ENCODE measurements around the gene TBC1D32.
"Not testable (repeated sequence)": the region's sequence is repeated elsewhere in the genome, so short reads cannot be mapped to it uniquely, and the experiment has no call there.

The TBC1D32 gene

GRCh38 chr6:121222656-121223055, 111.6 kb downstream of the TBC1D32 start:
- no peak overlapping the region for H3K4me3 ChIP-seq (ENCODE audit: low read depth, low read length)
- no peak for DNase-seq (ENCODE audit: low read depth)
- TF ChIP-seq CTCF (IDR thresholded peaks at IDR 0.05; ENCODE audit: low read depth, low read length, missing control alignments), result no peak

- no peak for DNase-seq (ENCODE audit: low read depth)
- H3K4me3 ChIP-seq (ENCODE audit: low read depth, low read length), result no peak overlapping the region
- no peak for TF ChIP-seq CTCF (IDR thresholded peaks at IDR 0.05; ENCODE audit: low read depth, low read length, missing control alignments)
Observed at GRCh38 chr6:121216928-121217327, 117.4 kb downstream of the TBC1D32 start.

GRCh38 chr6:121213341-121213740, 120.9 kb downstream of the TBC1D32 start:
- not testable (repeated sequence) for H3K4me3 ChIP-seq (ENCODE audit: low read depth, low read length); DNase-seq (ENCODE audit: low read depth)

- DNase-seq (ENCODE audit: low read depth), result no peak
- no peak for TF ChIP-seq CTCF (IDR thresholded peaks at IDR 0.05; ENCODE audit: low read depth, low read length, missing control alignments)
- no peak overlapping the region for H3K4me3 ChIP-seq (ENCODE audit: low read depth, low read length)
Observed at GRCh38 chr6:121210943-121211342, 123.3 kb downstream of the TBC1D32 start.

GRCh38 chr6:121205569-121205968, 128.7 kb downstream of the TBC1D32 start:
- H3K4me3 ChIP-seq (ENCODE audit: low read depth, low read length), result no peak overlapping the region
- no peak for DNase-seq (ENCODE audit: low read depth)
- no peak for TF ChIP-seq CTCF (IDR thresholded peaks at IDR 0.05; ENCODE audit: low read depth, low read length, missing control alignments)

GRCh38 chr6:121201105-121201504, 133.2 kb downstream of the TBC1D32 start:
- H3K4me3 ChIP-seq (ENCODE audit: low read depth, low read length), result no peak overlapping the region
- no peak for TF ChIP-seq CTCF (IDR thresholded peaks at IDR 0.05; ENCODE audit: low read depth, low read length, missing control alignments)
- DNase-seq (ENCODE audit: low read depth), result no peak

GRCh38 chr6:121196042-121196441, 138.2 kb downstream of the TBC1D32 start:
- H3K4me3 ChIP-seq (ENCODE audit: low read depth, low read length); DNase-seq (ENCODE audit: low read depth): not testable (repeated sequence)

GRCh38 chr6:121190122-121190521, 144.2 kb downstream of the TBC1D32 start:
- H3K4me3 ChIP-seq (ENCODE audit: low read depth, low read length), result no peak overlapping the region
- DNase-seq (ENCODE audit: low read depth), result no peak
- TF ChIP-seq CTCF (IDR thresholded peaks at IDR 0.05; ENCODE audit: low read depth, low read length, missing control alignments), result no peak

Data from GM12864 (cell line).